Neural progenitor cell (in vitro differentiated cells): ENCODE results near the gene SINHCAF. TPM values are rescaled to one million over a fixed set of nuclear protein-coding genes. Genes with fewer than 3 reads are reported as not detected.
A peak's percentile ranks its signal among the peaks of the same experiment; 100 is the strongest.

Experiments used
- DNase-seq: peaks from one replicate; pipeline ENCODE4 v3.0.0-alpha.2; 2016; ENCODE audit warnings: low spot score
- H2AFZ ChIP-seq: fragments of 200-600 bp; sonication (generic); replicated peaks from 2 replicates; pipeline ENCODE4 v1.6.1; 2016; ENCODE audit warnings: antibody characterized with exemption
- H3F3A ChIP-seq: fragments of 200-600 bp; sonication (generic); 2 replicates; pipeline ENCODE4 v1.6.1; 2016; ENCODE audit warnings: antibody characterized with exemption, low read depth
- H3K27ac ChIP-seq: fragments of 200-600 bp; sonication (generic); 2 replicates; pipeline ENCODE4 v1.5.1; 2016; ENCODE audit warnings: mild to moderate bottlenecking
- H3K27me3 ChIP-seq: fragments of 200-600 bp; sonication (generic); 2 replicates; pipeline ENCODE4 v1.6.1; 2016; ENCODE audit warnings: mild to moderate bottlenecking, moderate library complexity
- H3K36me3 ChIP-seq: fragments of 200-600 bp; sonication (generic); 2 replicates; pipeline ENCODE4 v1.5.1; 2016
- H3K4me1 ChIP-seq: fragments of 200-600 bp; sonication (generic); 2 replicates; pipeline ENCODE4 v1.6.1; 2016; ENCODE audit warnings: mixed run types
- H3K4me2 ChIP-seq: fragments of 200-600 bp; sonication (generic); 2 replicates; pipeline ENCODE4 v1.6.1; 2016
- H3K4me3 ChIP-seq: fragments of 200-600 bp; sonication (generic); 2 replicates; pipeline ENCODE4 v1.5.1; 2016
- H3K79me2 ChIP-seq: fragments of 200-600 bp; sonication (generic); 2 replicates; pipeline ENCODE4 v1.6.1; 2016; ENCODE audit warnings: low read depth
- H3K9ac ChIP-seq: fragments of 200-600 bp; sonication (generic); 2 replicates; pipeline ENCODE4 v1.6.1; 2016
- H3K9me3 ChIP-seq: fragments of 200-600 bp; sonication (generic); 2 replicates; pipeline ENCODE4 v1.5.1; 2016; ENCODE audit warnings: low read depth
- H4K20me1 ChIP-seq: fragments of 200-600 bp; sonication (generic); 2 replicates; pipeline ENCODE4 v1.6.1; 2016; ENCODE audit warnings: low read depth
- H3K27ac Mint-ChIP-seq: 3 replicates; pipeline ENCODE4 v1.8.0; 2021; ENCODE audit warnings: mixed read lengths
- H3K27me3 Mint-ChIP-seq: 2 replicates; pipeline ENCODE4 v1.8.0; 2022; ENCODE audit warnings: low read depth, mild to moderate bottlenecking, inconsistent platforms, moderate library complexity, mixed read lengths; ENCODE audit not compliant: insufficient read depth
- H3K36me3 Mint-ChIP-seq: 3 replicates; pipeline ENCODE4 v1.8.0; 2021; ENCODE audit warnings: mixed read lengths
- H3K4me1 Mint-ChIP-seq: 3 replicates; pipeline ENCODE4 v1.8.0; 2021; ENCODE audit warnings: mixed read lengths
- H3K4me3 Mint-ChIP-seq: 3 replicates; pipeline ENCODE4 v1.8.0; 2021; ENCODE audit warnings: mild to moderate bottlenecking, moderate library complexity, mixed read lengths
- H3K9me3 Mint-ChIP-seq: 3 replicates; pipeline ENCODE4 v1.8.0; 2020; ENCODE audit warnings: mixed read lengths
- CTCF ChIP-seq: fragments of 200-600 bp; sonication (generic); IDR thresholded peaks from 2 replicates; pipeline ENCODE4 v1.5.1; 2017; ENCODE audit warnings: antibody characterized with exemption, mild to moderate bottlenecking
- EZH2 ChIP-seq: fragments of 200-600 bp; sonication (generic); IDR thresholded peaks from 2 replicates; pipeline ENCODE4 v1.6.1; 2017; ENCODE audit warnings: antibody characterized with exemption, mild to moderate bottlenecking, moderate library complexity
- EZH2phosphoT487 ChIP-seq: fragments of 200-600 bp; sonication (generic); IDR thresholded peaks from 2 replicates; pipeline ENCODE4 v1.6.1; 2017; ENCODE audit warnings: antibody characterized with exemption
- total RNA-seq: library from RNA; depleted of rRNA; stranded (reverse); fragments of >200 nt; gene quantifications from 2 replicates; pipeline ENCODE4 v1.2.3, GENCODE V29; 2015; ENCODE audit warnings: low replicate concordance

Gene SINHCAF
- total RNA-seq, 1 donor from 2014 or later: 1,260 TPM

- TF ChIP-seq CTCF: no peak
- no peak for TF ChIP-seq EZH2
- TF ChIP-seq EZH2phosphoT487: no peak
- Histone ChIP-seq H3K27ac (no peak overlapping the region), H3K4me3 (no peak overlapping the region), H3K27me3 (no peaks in the 10 kb centered on the region), H4K20me1 (no peaks in the 10 kb centered on the region), H3K4me1 (peaks cover 71% of the 10 kb centered on the region), H3K79me2 (peaks cover 44% of the 10 kb centered on the region), H3K9me3 (no peaks in the 10 kb centered on the region), H3K9ac (no peak overlapping the region), H2AFZ (no peak overlapping the region), H3K36me3 (no peaks in the 10 kb centered on the region), H3K4me2 (no peak overlapping the region), H3F3A (peaks cover 75% of the 10 kb centered on the region)
- Mint-ChIP-seq H3K4me3 (no peak overlapping the region), H3K9me3 (no peaks in the 10 kb centered on the region), H3K36me3 (no peaks in the 10 kb centered on the region), H3K27me3 (peaks cover 2% of the 10 kb centered on the region), H3K27ac (no peak overlapping the region), H3K4me1 (peaks cover 63% of the 10 kb centered on the region)
- no peak for DNase-seq
Observed at GRCh38 chr12:31366104-31366621, 40.2 kb upstream of the SINHCAF start.

DNA sequence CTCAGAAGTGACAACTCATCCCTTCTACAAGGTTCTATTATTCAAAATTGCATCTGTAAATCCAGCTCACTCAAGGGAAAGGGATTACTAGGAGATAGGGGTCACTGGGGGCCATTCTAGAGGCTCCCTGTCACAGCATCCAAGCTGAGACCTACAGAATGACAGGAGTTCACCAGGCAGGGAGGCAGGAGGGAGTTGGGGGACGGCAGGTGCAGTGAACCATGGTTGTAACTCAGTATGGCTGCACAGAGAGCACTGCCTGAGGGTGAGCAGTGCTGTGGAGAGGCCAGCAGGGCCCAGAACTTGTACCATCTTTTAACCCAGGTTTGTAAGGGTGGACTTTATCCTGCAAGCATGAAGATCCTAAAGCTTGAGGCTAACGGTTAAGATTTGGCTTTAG lies 37.9 kb upstream of the SINHCAF start:
- Mint-ChIP-seq H3K4me3 (peak overlapping the region; percentile 53), H3K27me3 (peaks cover 2% of the 10 kb centered on the region), H3K4me1 (peaks cover 39% of the 10 kb centered on the region), H3K9me3 (no peaks in the 10 kb centered on the region), H3K36me3 (no peaks in the 10 kb centered on the region), H3K27ac (peak overlapping the region; percentile 99)
- Histone ChIP-seq H3K79me2 (peaks cover 44% of the 10 kb centered on the region), H3K4me1 (peaks cover 49% of the 10 kb centered on the region), H3K9me3 (no peaks in the 10 kb centered on the region), H3K4me2 (peak overlapping the region; percentile 73), H3K27ac (peak overlapping the region; percentile 89), H3K36me3 (no peaks in the 10 kb centered on the region), H3F3A (peaks cover 62% of the 10 kb centered on the region), H3K9ac (no peak overlapping the region), H2AFZ (no peak overlapping the region), H3K27me3 (no peaks in the 10 kb centered on the region), H3K4me3 (no peak overlapping the region), H4K20me1 (no peaks in the 10 kb centered on the region)
- TF ChIP-seq EZH2phosphoT487 (no peak), CTCF (no peak), EZH2 (no peak)
- DNase-seq: peak; percentile 33

DNA sequence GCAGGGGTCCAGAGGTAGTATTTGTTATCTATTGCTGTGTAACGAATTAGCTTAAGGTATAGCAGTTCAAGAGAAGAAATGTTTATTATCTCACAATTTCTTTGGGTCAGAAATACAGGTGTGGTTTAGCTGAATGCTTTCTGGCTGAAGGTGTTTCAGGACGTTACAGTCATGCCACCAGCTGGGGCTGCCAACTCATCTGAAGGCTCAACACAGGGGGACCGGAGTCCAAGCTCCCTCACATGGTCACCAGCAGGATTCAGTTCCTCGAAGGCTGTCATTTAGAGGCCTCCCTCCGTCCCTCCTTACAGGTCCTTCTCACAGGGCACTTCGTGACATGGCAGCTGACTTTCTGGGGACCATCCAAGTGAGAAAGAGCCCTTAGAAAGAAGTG lies 37.5 kb upstream of the SINHCAF start:
- Mint-ChIP-seq H3K9me3 (no peaks in the 10 kb centered on the region), H3K27me3 (peaks cover 2% of the 10 kb centered on the region), H3K27ac (peak overlapping the region; percentile 99), H3K36me3 (no peaks in the 10 kb centered on the region), H3K4me3 (peak overlapping the region; percentile 81), H3K4me1 (peaks cover 35% of the 10 kb centered on the region)
- no peak for TF ChIP-seq EZH2
- no peak for TF ChIP-seq CTCF
- TF ChIP-seq EZH2phosphoT487: no peak
- H2AFZ ChIP-seq: no peak overlapping the region
- peak; percentile 25 for DNase-seq
- H3K27ac ChIP-seq: peak overlapping the region; percentile 89
- H3K4me2 ChIP-seq: peak overlapping the region; percentile 73
- H3K4me3 ChIP-seq: no peak overlapping the region
- H4K20me1 ChIP-seq: no peaks in the 10 kb centered on the region
- peaks cover 44% of the 10 kb centered on the region for H3K79me2 ChIP-seq
- no peaks in the 10 kb centered on the region for H3K27me3 ChIP-seq
- H3K9ac ChIP-seq: no peak overlapping the region
- H3K9me3 ChIP-seq: no peaks in the 10 kb centered on the region
- no peaks in the 10 kb centered on the region for H3K36me3 ChIP-seq
- peaks cover 45% of the 10 kb centered on the region for H3K4me1 ChIP-seq
- H3F3A ChIP-seq: peaks cover 58% of the 10 kb centered on the region
